Panc1 (cell line): ENCODE measurements around the gene CAMK1D. TPM values are rescaled to one million over a fixed set of nuclear protein-coding genes. Genes with fewer than 3 reads are reported as not detected.

Source experiments
- ATAC-seq: fragments of 200-7000 bp; cut with Tn5 transposase; 2 replicates; pipeline ENCODE4 v1.9.1; 2020; ENCODE audit warnings: mild to moderate bottlenecking, moderate library complexity
- BruUV-seq: library from RNA; stranded (reverse); fragments of 400-500 nt; replicated peaks from 2 replicates; lab custom pipeline; 2021; lab: Mats Ljungman, UMichigan
- CTCF ChIA-PET: fragments of 300-600 bp; sonication (Branson Sonifier 250); formaldehyde crosslinking; loops from one replicate; lab custom pipeline; 2022; ENCODE audit warnings: antibody characterized with exemption; lab: Charles Lee
- POLR2A ChIA-PET: fragments of 300-600 bp; sonication (Branson Sonifier 250); formaldehyde crosslinking; loops from one replicate; lab custom pipeline; 2022; ENCODE audit warnings: antibody characterized with exemption; lab: Charles Lee
- DNase-seq: peaks from one replicate; pipeline ENCODE4 v3.0.0-alpha.2; 2010; ENCODE audit warnings: low read depth, low spot score
- H3K27ac ChIP-seq: 2 replicates; pipeline ENCODE4 v1.5.1; 2011; ENCODE audit warnings: mild to moderate bottlenecking, low read length, inconsistent platforms
- H3K27me3 ChIP-seq: fragments of 200-500 bp; sonication (Bioruptor generic); 2 replicates; pipeline ENCODE4 v1.6.0; 2014; ENCODE audit warnings: low read length, inconsistent platforms; ENCODE audit not compliant: control insufficient read depth, insufficient read depth
- H3K36me3 ChIP-seq: fragments of 200-500 bp; sonication (Bioruptor generic); 2 replicates; pipeline ENCODE4 v1.5.1; 2014; ENCODE audit warnings: inconsistent platforms, mild to moderate bottlenecking, low read length, moderate library complexity; ENCODE audit not compliant: control insufficient read depth, insufficient read depth
- H3K4me1 ChIP-seq: 2 replicates; pipeline ENCODE4 v1.5.1; 2011; ENCODE audit warnings: inconsistent platforms, mild to moderate bottlenecking, low read length, moderate library complexity; ENCODE audit not compliant: control insufficient read depth, insufficient read depth
- H3K4me3 ChIP-seq, 2 experiments: 2 replicates each; pipeline ENCODE4 v1.5.1; 2011 to 2012; ENCODE audit warnings: low read depth in 2 of 2, low read length in 2 of 2, mild to moderate bottlenecking in 2 of 2, inconsistent platforms in 1 of 2, moderate library complexity in 1 of 2
- H3K9me3 ChIP-seq: fragments of 200-500 bp; sonication (Bioruptor generic); 2 replicates; pipeline ENCODE4 v1.5.1; 2014; ENCODE audit warnings: low read depth, mild to moderate bottlenecking, inconsistent platforms, low read length, moderate library complexity; ENCODE audit not compliant: control insufficient read depth, insufficient read depth
- CTCF ChIP-seq: fragments of 450-650 bp; IDR thresholded peaks from 2 replicates; pipeline ENCODE4 v1.5.1; 2017; ENCODE audit warnings: mild to moderate bottlenecking
- POLR2AphosphoS5 ChIP-seq: IDR thresholded peaks from 2 replicates; pipeline ENCODE4 v1.6.1; 2012; ENCODE audit warnings: mild to moderate bottlenecking, low read depth, low read length, moderate library complexity
- REST ChIP-seq, 2 experiments: IDR thresholded peaks; 2 replicates each; pipeline ENCODE4 v1.6.1; 2011 to 2012; ENCODE audit warnings: low read depth in 2 of 2, control low read depth in 1 of 2, low read length in 1 of 2, mild to moderate bottlenecking in 1 of 2, moderate library complexity in 1 of 2; ENCODE audit not compliant: insufficient read depth in 1 of 2
- SIN3A ChIP-seq: IDR thresholded peaks from 2 replicates; pipeline ENCODE4 v1.6.1; 2012; ENCODE audit warnings: low read depth, mild to moderate bottlenecking, low read length, moderate library complexity, borderline replicate concordance; ENCODE audit not compliant: insufficient read depth
- TCF7L2 ChIP-seq: IDR thresholded peaks from 2 replicates; pipeline ENCODE4 v1.6.1; 2011; ENCODE audit warnings: mild to moderate bottlenecking, low read depth, low read length, inconsistent platforms
- in situ Hi-C: cut with HindIII; loops from 2 replicates; pipeline ENCODE4 v1.10.0; 2016; ENCODE audit warnings: low sequenced_read_pairs, low pct_unique_long_range_greater_than_20kb
- intact Hi-C: fragments of 100-400 bp; cut with micrococcal nuclease; formaldehyde crosslinking; loops from one replicate; pipeline ENCODE4 v1.10.0; 2022; ENCODE audit not compliant: unreplicated experiment
- total RNA-seq: library from RNA; stranded (reverse); gene quantifications from one replicate; pipeline ENCODE4 v1.2.1, GENCODE V29; 2021; ENCODE audit not compliant: unreplicated experiment

The CAMK1D gene
- total RNA-seq, 1 experiment from 2014 or later = 5.7 TPM

- peak; percentile 58; the same call in 1 of the 2 replicates for ATAC-seq
- intact Hi-C loops = loop anchor here (2.0 to 10.0 kb wide), 2 partner anchors 194 to 446 kb away; no protein-coding TSS in a partner anchor
- TF ChIP-seq SIN3A (no peak), POLR2AphosphoS5 (no peak), REST (IDR thresholded peaks at IDR 0.05; ENCODE audit: insufficient read depth in 1 of 2, low read depth in 2 of 2, low read length in 1 of 2) (no peak), CTCF (peak; percentile 92)
- ChIA-PET CTCF (interaction anchor here (1.5 to 1.6 kb wide), 2 partner anchors 54 to 446 kb away, joined by 4 to 7 read pairs; no protein-coding TSS in a partner anchor), POLR2A (interaction anchor here (0.7 kb wide), 1 partner anchor 352 kb away, joined by 6 read pairs; no protein-coding TSS in a partner anchor)
- no peaks in the 10 kb centered on the region for H3K27me3 ChIP-seq
- no peak overlapping the region for H3K4me3 ChIP-seq
- H3K9me3 ChIP-seq = no peaks in the 10 kb centered on the region
- DNase-seq = no peak
- H3K4me1 ChIP-seq = peaks cover 31% of the 10 kb centered on the region
- BruUV-seq = no TSS peak
- no peaks in the 10 kb centered on the region for H3K36me3 ChIP-seq
- in situ Hi-C loops = no loop called here
- H3K27ac ChIP-seq = peak overlapping the region; percentile 66; the same call in 1 of the 2 replicates
Observed at GRCh38 chr10:12710594-12711349, 361.4 kb downstream of the CAMK1D start.

GRCh38 chr10:12711350-12711708 lies 362.0 kb downstream of the CAMK1D start:
- intact Hi-C loops = loop anchor here (2.0 to 10.0 kb wide), 2 partner anchors 193 to 447 kb away; no protein-coding TSS in a partner anchor
- DNase-seq = no peak
- CTCF ChIA-PET = no interaction called here
- POLR2A ChIA-PET = interaction anchor here (0.7 kb wide), 1 partner anchor 352 kb away, joined by 6 read pairs; no protein-coding TSS in a partner anchor
- ATAC-seq = no peak
- TF ChIP-seq POLR2AphosphoS5 (no peak), CTCF (no peak; the same call in none of the 2 replicates), SIN3A (no peak), TCF7L2 (no peak), REST (IDR thresholded peaks at IDR 0.05; ENCODE audit: insufficient read depth in 1 of 2, low read depth in 2 of 2, low read length in 1 of 2) (no peak)
- H3K27ac ChIP-seq = peak overlapping the region; percentile 12; the same call in 1 of the 2 replicates
- H3K36me3 ChIP-seq = no peaks in the 10 kb centered on the region
- in situ Hi-C loops = no loop called here
- BruUV-seq = no TSS peak
- H3K9me3 ChIP-seq = no peaks in the 10 kb centered on the region
- H3K27me3 ChIP-seq = no peaks in the 10 kb centered on the region
- peaks cover 31% of the 10 kb centered on the region for H3K4me1 ChIP-seq
- no peak overlapping the region for H3K4me3 ChIP-seq
